Tibial nerve (tissue), 4 donors: ENCODE measurements around the gene NRCAM. TPM values are rescaled to one million over a fixed set of nuclear protein-coding genes. Genes with fewer than 3 reads are reported as not detected.

Experiments
- DNase-seq, 2 donors: peaks; one replicate each; pipeline ENCODE4 v3.0.0-alpha.2; 2019; ENCODE audit warnings: low spot score in 2 of 2
- H3K27ac ChIP-seq, 4 donors: fragments of 200-600 bp; sonication (generic) in 3 of 4; one replicate each; pipeline ENCODE4 v1.5.1; 2017 to 2019; ENCODE audit warnings: mild to moderate bottlenecking in 1 of 4
- H3K27me3 ChIP-seq, 2 donors: fragments of 200-600 bp; sonication (generic) in 1 of 2; one replicate each; pipeline versions ENCODE4 v1.5.1 to v1.6.0; 2017 to 2019
- H3K36me3 ChIP-seq, 3 donors: fragments of 200-600 bp; sonication (generic); one replicate each; pipeline ENCODE4 v1.5.1; 2018 to 2019
- H3K4me1 ChIP-seq, 4 donors: fragments of 200-600 bp; sonication (generic) in 3 of 4; one replicate each; pipeline ENCODE4 v1.5.1; 2017 to 2019
- H3K4me3 ChIP-seq, 4 donors: fragments of 200-600 bp; sonication (generic) in 3 of 4; one replicate each; pipeline ENCODE4 v1.5.1; 2017 to 2019; ENCODE audit warnings: mild to moderate bottlenecking in 1 of 4, moderate library complexity in 1 of 4
- H3K9me3 ChIP-seq, 4 donors: fragments of 200-600 bp; sonication (generic) in 3 of 4; one replicate each; pipeline ENCODE4 v1.5.1; 2017 to 2019
- EP300 ChIP-seq, 2 donors: sonication (generic); formaldehyde crosslinking; IDR thresholded peaks; one replicate each; pipeline ENCODE4 v1.6.1; 2017; ENCODE audit warnings: antibody characterized with exemption in 2 of 2, mild to moderate bottlenecking in 1 of 2
- POLR2A ChIP-seq, 2 donors: fragments of 450-650 bp; IDR thresholded peaks; one replicate each; pipeline ENCODE4 v1.6.1; 2017; ENCODE audit warnings: antibody characterized with exemption in 2 of 2, mild to moderate bottlenecking in 2 of 2, moderate library complexity in 2 of 2
- WGBS, 2 donors: methylation state at CpG; one replicate each; pipeline ENCODE4 v1.1.5; 2018; 5-methylcytosine and 5-hydroxymethylcytosine counted together
- total RNA-seq, 4 donors: library from RNA; depleted of rRNA; stranded (reverse); fragments of >200 nt; gene quantifications; one replicate each; pipeline ENCODE4 v1.1.0, GENCODE V29; 2016
- TF ChIP-seq, protein P1 (sequence below), 5 experiments: fragments of 200-600 bp in 3 of 5; fragments of 450-650 bp in 2 of 5; sonication (generic) in 3 of 5; IDR thresholded peaks; one replicate each; pipeline ENCODE4 v1.5.1; 2016 to 2019; ENCODE audit warnings: antibody characterized with exemption in 5 of 5, mild to moderate bottlenecking in 3 of 5, moderate library complexity in 2 of 5

Gene NRCAM
- total RNA-seq, 4 donors from 2014 or later = 16.5 to 87.4 (median 22.4) TPM

DNA sequence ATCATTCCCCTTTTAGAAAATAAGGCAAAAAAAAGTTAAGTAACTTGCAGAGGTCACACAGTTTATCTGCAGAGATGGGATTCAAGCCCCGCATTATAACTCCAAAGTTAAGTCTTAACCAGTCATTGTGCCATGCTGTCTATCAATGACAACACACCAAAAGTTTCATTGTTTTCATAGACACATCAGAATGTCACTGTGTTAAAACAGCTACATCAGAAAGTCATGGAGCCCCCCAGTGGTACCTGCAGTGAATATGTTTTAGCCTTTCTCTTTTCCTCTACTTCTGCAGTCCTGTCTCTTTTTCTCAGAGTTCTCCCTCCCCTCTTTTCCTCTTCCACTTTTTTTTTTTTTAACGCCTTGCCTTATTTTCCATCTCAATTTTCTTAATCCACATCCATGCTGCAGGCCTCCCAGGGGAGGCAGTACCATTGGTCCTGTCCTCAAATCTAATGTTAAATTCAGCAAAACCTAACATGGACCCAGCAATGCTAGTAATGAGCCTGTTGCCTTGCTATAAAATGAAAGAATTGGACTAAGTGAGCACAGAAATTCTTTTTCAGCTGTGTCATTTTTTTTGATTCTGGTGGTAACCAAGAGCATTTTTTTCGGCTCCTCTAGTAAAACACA is 3.8 kb upstream of the NRCAM start:
- no peak for DNase-seq
- Histone ChIP-seq H3K4me1 (peaks cover 0 to 24% (median 9%) of the 10 kb centered on the region in 4 donors), H3K36me3 (no peaks in the 10 kb centered on the region), H3K9me3 (no peaks in the 10 kb centered on the region), H3K27ac (no peak overlapping the region), H3K27me3 (peaks cover 0 to 31% of the 10 kb centered on the region in 2 donors), H3K4me3 (no peak overlapping the region)
- TF ChIP-seq POLR2A (IDR thresholded peaks at IDR 0.05) (no peak), EP300 (IDR thresholded peaks at IDR 0.05) (no peak)
- TF ChIP-seq, protein P1, sequence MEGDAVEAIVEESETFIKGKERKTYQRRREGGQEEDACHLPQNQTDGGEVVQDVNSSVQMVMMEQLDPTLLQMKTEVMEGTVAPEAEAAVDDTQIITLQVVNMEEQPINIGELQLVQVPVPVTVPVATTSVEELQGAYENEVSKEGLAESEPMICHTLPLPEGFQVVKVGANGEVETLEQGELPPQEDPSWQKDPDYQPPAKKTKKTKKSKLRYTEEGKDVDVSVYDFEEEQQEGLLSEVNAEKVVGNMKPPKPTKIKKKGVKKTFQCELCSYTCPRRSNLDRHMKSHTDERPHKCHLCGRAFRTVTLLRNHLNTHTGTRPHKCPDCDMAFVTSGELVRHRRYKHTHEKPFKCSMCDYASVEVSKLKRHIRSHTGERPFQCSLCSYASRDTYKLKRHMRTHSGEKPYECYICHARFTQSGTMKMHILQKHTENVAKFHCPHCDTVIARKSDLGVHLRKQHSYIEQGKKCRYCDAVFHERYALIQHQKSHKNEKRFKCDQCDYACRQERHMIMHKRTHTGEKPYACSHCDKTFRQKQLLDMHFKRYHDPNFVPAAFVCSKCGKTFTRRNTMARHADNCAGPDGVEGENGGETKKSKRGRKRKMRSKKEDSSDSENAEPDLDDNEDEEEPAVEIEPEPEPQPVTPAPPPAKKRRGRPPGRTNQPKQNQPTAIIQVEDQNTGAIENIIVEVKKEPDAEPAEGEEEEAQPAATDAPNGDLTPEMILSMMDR (IDR thresholded peaks at IDR 0.05) = peak in 3 of 5 experiments; percentile 30 to 40 (median 30)
- WGBS, 2 donors = 45 to 50% methylated on average over 3 of the region's 3 CpGs

- peaks cover 0 to 37% (median 11%) of the 10 kb centered on the region in 4 donors for H3K4me1 ChIP-seq
- TF ChIP-seq, protein P1 (IDR thresholded peaks at IDR 0.05) = no peak
- TF ChIP-seq POLR2A (IDR thresholded peaks at IDR 0.05) = no peak
- TF ChIP-seq EP300 (IDR thresholded peaks at IDR 0.05) = no peak
- DNase-seq = no peak
- no peak overlapping the region for H3K4me3 ChIP-seq
- peaks cover 0 to 47% of the 10 kb centered on the region in 2 donors for H3K27me3 ChIP-seq
- no peaks in the 10 kb centered on the region for H3K9me3 ChIP-seq
- no peaks in the 10 kb centered on the region for H3K36me3 ChIP-seq
- peak overlapping the region in 1 of 4 donors; percentile 84 for H3K27ac ChIP-seq
Observed at GRCh38 chr7:108457871-108458270, 1.6 kb upstream of the NRCAM start.

GRCh38 chr7:108456845-108457540 is 757 bp upstream of the NRCAM start:
- Histone ChIP-seq H3K27me3 (peaks cover 0 to 49% of the 10 kb centered on the region in 2 donors), H3K4me3 (peak overlapping the region; percentile 34 to 63 (median 52)), H3K4me1 (peaks cover 0 to 37% (median 11%) of the 10 kb centered on the region in 4 donors), H3K27ac (peak overlapping the region in 3 of 4 donors; percentile 27 to 84 (median 80)), H3K36me3 (no peaks in the 10 kb centered on the region), H3K9me3 (no peaks in the 10 kb centered on the region)
- DNase-seq = no peak
- TF ChIP-seq EP300 (IDR thresholded peaks at IDR 0.05) (no peak), POLR2A (IDR thresholded peaks at IDR 0.05) (no peak)
- TF ChIP-seq, protein P1 (IDR thresholded peaks at IDR 0.05) = no peak
- 15 to 26% methylated on average over 19 of the region's 19 CpGs for WGBS, 2 donors

- Histone ChIP-seq H3K36me3 (no peaks in the 10 kb centered on the region), H3K4me3 (peak overlapping the region; percentile 34 to 63 (median 52)), H3K4me1 (peaks cover 0 to 37% (median 11%) of the 10 kb centered on the region in 4 donors), H3K27me3 (peaks cover 0 to 54% of the 10 kb centered on the region in 2 donors), H3K27ac (peak overlapping the region; percentile 34 to 84 (median 62)), H3K9me3 (no peaks in the 10 kb centered on the region)
- DNase-seq = no peak
- TF ChIP-seq, protein P1 (IDR thresholded peaks at IDR 0.05) = no peak
- TF ChIP-seq EP300 (IDR thresholded peaks at IDR 0.05) = no peak
- TF ChIP-seq POLR2A (IDR thresholded peaks at IDR 0.05) = no peak
- WGBS, 2 donors = 1% methylated on average over 10 to 16 of the region's 47 CpGs
Observed at GRCh38 chr7:108455551-108455997, 662 bp downstream of the NRCAM start.
